ENCODE data around the gene CCDC68. TPM values are rescaled to one million over a fixed set of nuclear protein-coding genes. Genes with fewer than 3 reads are reported as not detected.

The CCDC68 gene
- total and polyA plus RNA-seq, 2 of the 13 experiments (the other 11 are each of a cell fraction or from before 2014, with no cell fraction given) = 4.6 to 13.3 TPM

DNA sequence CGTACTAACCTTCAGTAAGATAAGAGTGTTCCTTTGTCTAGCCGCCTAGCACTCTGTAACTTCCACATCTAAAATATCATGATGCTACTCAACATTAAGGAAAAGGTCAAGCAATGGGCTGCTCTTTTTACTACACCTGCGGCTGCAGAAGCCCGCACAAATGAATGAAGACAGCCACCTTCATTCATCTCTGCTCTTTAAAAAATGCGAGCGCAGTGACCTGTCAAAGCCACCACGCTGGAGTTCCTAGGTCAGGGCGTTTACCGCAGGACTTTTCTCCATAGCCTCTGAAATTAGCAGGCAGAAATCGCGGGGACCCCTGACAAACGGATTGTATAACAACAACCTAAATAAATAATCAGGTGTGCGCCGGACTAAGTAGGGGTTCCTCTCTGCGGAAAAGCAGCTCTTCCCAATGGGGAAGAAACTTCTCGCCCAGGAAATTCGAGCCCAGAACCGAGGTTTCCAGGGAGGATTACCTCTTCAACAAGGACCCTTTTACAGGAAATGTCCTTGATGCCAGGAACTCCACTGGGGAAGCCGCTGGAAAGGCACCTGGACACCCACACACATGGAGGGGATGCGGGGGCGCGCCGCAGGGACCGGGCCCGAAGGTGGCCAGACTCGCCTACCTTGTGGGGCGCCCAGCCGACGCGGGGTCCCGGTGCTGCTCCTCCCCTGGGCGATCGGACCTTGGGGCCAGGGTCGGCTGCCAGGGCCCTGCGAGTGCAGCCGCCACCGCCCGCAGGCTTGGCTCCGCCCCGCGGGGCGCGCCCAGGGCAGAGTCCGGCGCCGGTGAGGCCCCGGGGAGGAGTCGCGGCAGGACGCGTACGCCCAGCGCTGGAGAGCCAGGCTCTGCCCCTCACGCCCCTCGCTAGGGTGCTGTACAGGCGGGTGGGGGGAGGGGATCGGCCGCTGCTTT lies at the start of gene CCDC68 (continued):
- no peak for TF ChIP-seq ZKSCAN8 (CRISPR knock-in tag; IDR thresholded peaks at IDR 0.05; ENCODE audit: borderline replicate concordance)
- TF ChIP-seq, protein P1, sequence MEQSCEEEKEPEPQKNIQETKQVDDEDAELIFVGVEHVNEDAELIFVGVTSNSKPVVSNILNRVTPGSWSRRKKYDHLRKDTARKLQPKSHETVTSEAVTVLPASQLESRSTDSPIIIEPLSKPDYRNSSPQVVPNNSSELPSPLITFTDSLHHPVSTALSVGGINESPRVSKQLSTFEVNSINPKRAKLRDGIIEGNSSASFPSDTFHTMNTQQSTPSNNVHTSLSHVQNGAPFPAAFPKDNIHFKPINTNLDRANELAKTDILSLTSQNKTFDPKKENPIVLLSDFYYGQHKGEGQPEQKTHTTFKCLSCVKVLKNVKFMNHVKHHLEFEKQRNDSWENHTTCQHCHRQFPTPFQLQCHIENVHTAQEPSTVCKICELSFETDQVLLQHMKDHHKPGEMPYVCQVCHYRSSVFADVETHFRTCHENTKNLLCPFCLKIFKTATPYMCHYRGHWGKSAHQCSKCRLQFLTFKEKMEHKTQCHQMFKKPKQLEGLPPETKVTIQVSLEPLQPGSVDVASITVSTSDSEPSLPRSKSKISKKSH (CRISPR knock-in tag; IDR thresholded peaks at IDR 0.05; ENCODE audit: borderline replicate concordance) = no peak
- no peak for TF ChIP-seq BRCA1 (CRISPR knock-in tag; IDR thresholded peaks at IDR 0.05)
- TF ChIP-seq RFXAP (CRISPR knock-in tag; IDR thresholded peaks at IDR 0.05; ENCODE audit: borderline replicate concordance) = peak; percentile 40; the same call in 1 of the 2 replicates
- TF ChIP-seq ZNF776 (CRISPR knock-in tag; IDR thresholded peaks at IDR 0.05) = 0 out of 2 replicates have a peak, but pooled peaks have one; percentile 56
- no peak for TF ChIP-seq ADNP (CRISPR knock-in tag; IDR thresholded peaks at IDR 0.05)
- TF ChIP-seq, protein P2, sequence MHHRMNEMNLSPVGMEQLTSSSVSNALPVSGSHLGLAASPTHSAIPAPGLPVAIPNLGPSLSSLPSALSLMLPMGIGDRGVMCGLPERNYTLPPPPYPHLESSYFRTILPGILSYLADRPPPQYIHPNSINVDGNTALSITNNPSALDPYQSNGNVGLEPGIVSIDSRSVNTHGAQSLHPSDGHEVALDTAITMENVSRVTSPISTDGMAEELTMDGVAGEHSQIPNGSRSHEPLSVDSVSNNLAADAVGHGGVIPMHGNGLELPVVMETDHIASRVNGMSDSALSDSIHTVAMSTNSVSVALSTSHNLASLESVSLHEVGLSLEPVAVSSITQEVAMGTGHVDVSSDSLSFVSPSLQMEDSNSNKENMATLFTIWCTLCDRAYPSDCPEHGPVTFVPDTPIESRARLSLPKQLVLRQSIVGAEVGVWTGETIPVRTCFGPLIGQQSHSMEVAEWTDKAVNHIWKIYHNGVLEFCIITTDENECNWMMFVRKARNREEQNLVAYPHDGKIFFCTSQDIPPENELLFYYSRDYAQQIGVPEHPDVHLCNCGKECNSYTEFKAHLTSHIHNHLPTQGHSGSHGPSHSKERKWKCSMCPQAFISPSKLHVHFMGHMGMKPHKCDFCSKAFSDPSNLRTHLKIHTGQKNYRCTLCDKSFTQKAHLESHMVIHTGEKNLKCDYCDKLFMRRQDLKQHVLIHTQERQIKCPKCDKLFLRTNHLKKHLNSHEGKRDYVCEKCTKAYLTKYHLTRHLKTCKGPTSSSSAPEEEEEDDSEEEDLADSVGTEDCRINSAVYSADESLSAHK (CRISPR knock-in tag; IDR thresholded peaks at IDR 0.05; ENCODE audit: borderline replicate concordance) = no peak
- TF ChIP-seq, protein P3, sequence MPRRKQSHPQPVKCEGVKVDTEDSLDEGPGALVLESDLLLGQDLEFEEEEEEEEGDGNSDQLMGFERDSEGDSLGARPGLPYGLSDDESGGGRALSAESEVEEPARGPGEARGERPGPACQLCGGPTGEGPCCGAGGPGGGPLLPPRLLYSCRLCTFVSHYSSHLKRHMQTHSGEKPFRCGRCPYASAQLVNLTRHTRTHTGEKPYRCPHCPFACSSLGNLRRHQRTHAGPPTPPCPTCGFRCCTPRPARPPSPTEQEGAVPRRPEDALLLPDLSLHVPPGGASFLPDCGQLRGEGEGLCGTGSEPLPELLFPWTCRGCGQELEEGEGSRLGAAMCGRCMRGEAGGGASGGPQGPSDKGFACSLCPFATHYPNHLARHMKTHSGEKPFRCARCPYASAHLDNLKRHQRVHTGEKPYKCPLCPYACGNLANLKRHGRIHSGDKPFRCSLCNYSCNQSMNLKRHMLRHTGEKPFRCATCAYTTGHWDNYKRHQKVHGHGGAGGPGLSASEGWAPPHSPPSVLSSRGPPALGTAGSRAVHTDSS (CRISPR knock-in tag; conservative IDR thresholded peaks at IDR 0.05) = no peak
- TF ChIP-seq U2AF2 (IDR thresholded peaks at IDR 0.05; ENCODE audit: low read depth, low read length) = no peak
- TF ChIP-seq KDM4B (CRISPR knock-in tag; IDR thresholded peaks at IDR 0.05) = no peak
- TF ChIP-seq ZNF879 (CRISPR knock-in tag; IDR thresholded peaks at IDR 0.05) = no peak
- TF ChIP-seq, protein P4, sequence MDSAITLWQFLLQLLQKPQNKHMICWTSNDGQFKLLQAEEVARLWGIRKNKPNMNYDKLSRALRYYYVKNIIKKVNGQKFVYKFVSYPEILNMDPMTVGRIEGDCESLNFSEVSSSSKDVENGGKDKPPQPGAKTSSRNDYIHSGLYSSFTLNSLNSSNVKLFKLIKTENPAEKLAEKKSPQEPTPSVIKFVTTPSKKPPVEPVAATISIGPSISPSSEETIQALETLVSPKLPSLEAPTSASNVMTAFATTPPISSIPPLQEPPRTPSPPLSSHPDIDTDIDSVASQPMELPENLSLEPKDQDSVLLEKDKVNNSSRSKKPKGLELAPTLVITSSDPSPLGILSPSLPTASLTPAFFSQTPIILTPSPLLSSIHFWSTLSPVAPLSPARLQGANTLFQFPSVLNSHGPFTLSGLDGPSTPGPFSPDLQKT (CRISPR knock-in tag; IDR thresholded peaks at IDR 0.05; ENCODE audit: borderline replicate concordance) = no peak
- TF ChIP-seq CAMTA2 (CRISPR knock-in tag; IDR thresholded peaks at IDR 0.05; ENCODE audit: borderline replicate concordance) = 0 out of 2 replicates have a peak, but pooled peaks have one; percentile 38
- TF ChIP-seq, protein P5, sequence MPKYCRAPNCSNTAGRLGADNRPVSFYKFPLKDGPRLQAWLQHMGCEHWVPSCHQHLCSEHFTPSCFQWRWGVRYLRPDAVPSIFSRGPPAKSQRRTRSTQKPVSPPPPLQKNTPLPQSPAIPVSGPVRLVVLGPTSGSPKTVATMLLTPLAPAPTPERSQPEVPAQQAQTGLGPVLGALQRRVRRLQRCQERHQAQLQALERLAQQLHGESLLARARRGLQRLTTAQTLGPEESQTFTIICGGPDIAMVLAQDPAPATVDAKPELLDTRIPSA (CRISPR knock-in tag; IDR thresholded peaks at IDR 0.05; ENCODE audit: borderline replicate concordance) = no peak
- no peak; the same call in 1 of the 2 replicates for TF ChIP-seq MXD4 (CRISPR knock-in tag; IDR thresholded peaks at IDR 0.05)
- TF ChIP-seq FOXK2 (IDR thresholded peaks at IDR 0.05) = no peak
- no peak for TF ChIP-seq SRSF1 (optimal IDR thresholded peaks at IDR 0.05; ENCODE audit: low read depth, low read length)
- no peak for TF ChIP-seq ZNF432 (CRISPR knock-in tag; IDR thresholded peaks at IDR 0.05; ENCODE audit: borderline replicate concordance)
- no peak for TF ChIP-seq IKZF4 (CRISPR knock-in tag; IDR thresholded peaks at IDR 0.05; ENCODE audit: borderline replicate concordance, low read depth, not compliant biosample characterization)
- TF ChIP-seq ZNF501 (CRISPR knock-in tag; IDR thresholded peaks at IDR 0.05) = 0 out of 2 replicates have a peak, but pooled peaks have one; percentile 29
- TF ChIP-seq SIN3A (IDR thresholded peaks at IDR 0.05; ENCODE audit: borderline replicate concordance, low read depth, low read length) = peak; percentile 77

All from HepG2 (cell line).